ENCODE results near the gene AQP6.

The AQP6 gene

GRCh38 chr12:49944046-49944445 is 28.7 kb upstream of the AQP6 start:
- no peak for DNase-seq

- no peak for DNase-seq
These were observed 28.0 kb upstream of the AQP6 start for GRCh38 chr12:49944718-49945117.

GRCh38 chr12:49945394-49946080 is 27.2 kb upstream of the AQP6 start:
- peak; percentile 94 for DNase-seq

GRCh38 chr12:49946086-49946485 is 26.7 kb upstream of the AQP6 start:
- DNase-seq, result no peak

- DNase-seq, result no peak
These were observed 26.2 kb upstream of the AQP6 start for GRCh38 chr12:49946497-49946896.

DNA sequence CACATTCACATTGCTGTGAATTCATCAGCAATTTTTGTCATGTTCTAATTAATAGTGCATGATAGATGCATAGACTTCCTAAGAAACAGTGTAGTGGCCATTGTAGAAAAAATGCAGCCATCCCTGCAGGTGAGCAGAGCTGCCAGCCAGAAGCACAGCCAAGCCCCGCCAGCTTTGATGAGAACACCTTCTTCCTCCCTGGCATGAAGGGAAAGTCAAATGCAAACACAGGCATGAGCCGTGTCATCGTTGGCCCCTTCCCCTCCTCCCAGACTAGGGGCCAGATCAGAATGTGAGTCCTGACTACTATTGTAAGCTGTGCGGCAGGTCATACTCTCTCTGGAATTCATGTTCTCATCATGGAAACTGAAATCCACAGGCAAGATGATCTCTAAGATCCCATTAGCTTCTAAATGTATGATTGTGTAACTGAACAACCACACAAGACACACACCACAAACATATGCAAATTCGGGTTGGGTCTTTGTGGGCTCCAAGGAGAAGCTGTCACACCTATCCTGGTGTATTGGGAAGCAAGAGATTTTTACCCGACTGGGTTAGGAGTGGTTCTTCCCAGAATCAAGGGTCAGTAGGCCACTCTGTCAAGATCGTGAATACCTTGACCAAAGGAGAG is 25.0 kb upstream of the AQP6 start:
- no peak for DNase-seq

DNA sequence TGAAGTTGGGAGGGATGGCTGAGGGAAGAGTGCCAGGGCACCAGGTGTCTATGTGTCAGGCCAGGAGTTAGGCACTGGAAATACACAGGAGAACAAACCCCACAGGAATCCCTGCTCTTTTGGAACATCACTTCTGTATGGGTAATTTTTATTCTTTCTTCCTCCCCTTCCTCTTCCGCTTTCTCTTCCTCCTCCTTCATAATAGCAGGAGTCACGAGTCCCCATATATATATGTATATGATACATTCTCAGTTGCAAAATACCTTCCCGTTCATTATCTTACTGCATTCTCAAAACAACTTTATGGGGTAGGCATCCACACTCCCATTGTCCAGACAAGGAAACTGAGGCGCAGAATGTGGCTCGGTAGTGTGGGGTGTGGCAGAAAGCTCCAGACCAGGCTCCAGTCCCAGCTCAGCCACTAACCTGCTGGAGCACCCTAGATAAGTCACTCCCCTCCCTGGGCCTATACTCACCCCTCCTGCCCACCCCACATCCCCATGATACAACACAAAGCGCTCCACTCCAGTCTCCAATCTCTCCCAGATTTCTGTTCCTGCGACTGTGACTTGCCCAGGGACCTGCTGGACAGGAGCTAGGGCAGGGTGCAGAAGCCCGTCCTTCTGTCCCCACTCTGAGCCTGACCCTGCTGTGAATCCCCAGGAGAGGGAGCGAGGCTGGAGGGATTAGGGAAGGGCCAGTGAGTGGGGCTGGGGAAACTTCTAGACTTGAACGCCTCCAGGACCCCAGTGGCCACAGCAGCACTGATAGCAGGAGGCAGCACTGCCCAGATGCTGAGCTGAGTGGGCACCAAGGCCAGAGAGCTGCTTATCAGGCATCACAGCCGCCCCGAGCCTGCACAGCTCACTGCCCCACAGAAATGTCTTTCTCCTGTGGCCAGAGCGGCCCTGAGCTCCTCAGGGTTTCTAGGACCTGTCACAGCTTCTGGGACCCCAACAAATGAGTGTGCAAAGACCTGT is 23.6 kb upstream of the AQP6 start:
- no peak for DNase-seq

- no peak for DNase-seq
These were observed 22.9 kb upstream of the AQP6 start for GRCh38 chr12:49949866-49950265.

GRCh38 chr12:49950273-49951251 is 22.2 kb upstream of the AQP6 start, which contains the start of gene AQP2:
Gene AQP2, plus strand, starts transcription at chr12:49950737. Its CDS starts 94 bp downstream, at chr12:49950831.
- no peak for DNase-seq

GRCh38 chr12:49951411-49952240 is 21.1 kb upstream of the AQP6 start:
- DNase-seq, result no peak

DNA sequence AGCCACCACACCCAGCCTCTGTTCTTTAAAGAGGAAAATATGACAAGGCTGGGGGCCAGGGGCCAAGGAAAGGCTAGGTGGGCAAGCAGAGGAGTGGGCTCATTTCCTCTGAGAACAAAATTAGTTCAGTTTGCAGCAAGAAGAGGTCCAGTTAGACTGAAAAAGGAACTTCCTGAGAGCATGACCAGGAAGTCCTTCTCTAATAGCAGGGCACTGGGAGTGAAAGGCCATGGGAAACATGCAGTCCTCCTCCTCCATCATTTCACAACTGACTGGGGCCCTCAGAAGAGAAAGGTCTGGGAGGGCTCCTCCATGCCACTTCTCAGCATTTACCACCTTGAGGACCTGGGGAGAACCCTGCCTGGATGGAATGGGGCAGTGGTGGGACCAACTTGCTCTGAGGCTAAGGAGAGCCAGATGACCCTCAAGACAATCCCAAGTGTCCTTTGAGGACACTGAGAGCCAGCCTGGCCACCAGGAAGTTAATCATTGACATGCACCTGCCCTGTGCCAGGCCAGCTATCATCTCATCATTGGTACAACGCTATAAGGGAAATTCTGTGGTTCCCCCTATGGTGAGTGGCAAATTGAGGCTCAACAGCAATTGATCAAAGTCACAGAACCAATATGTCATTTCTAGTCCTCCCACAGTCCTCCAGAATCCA is 20.2 kb upstream of the AQP6 start:
- no peak for DNase-seq

DNA sequence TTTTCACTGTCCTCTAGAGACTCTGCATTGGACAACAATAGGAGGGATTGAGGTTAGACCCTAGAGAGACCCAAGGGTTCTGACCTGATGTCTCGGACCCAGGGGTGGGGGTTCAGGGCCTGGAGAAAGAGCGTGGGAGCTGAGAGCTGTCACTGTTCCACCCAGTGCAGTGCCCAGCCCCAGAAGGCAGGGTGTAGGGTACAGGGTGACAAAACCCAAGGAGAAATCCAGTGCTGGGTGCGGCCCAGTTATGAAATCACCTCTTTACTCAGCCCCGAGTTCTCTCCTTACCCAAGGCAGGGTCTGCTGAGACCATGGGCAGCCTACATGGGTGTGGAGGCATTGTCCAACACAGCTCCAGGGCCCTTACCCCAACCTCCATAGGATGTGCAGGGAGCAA is 19.6 kb upstream of the AQP6 start:
- no peak for DNase-seq

GRCh38 chr12:49953961-49954846 is 18.5 kb upstream of the AQP6 start:
- DNase-seq, result no peak

GRCh38 chr12:49954863-49955830 is 17.6 kb upstream of the AQP6 start:
- no peak for DNase-seq

DNA sequence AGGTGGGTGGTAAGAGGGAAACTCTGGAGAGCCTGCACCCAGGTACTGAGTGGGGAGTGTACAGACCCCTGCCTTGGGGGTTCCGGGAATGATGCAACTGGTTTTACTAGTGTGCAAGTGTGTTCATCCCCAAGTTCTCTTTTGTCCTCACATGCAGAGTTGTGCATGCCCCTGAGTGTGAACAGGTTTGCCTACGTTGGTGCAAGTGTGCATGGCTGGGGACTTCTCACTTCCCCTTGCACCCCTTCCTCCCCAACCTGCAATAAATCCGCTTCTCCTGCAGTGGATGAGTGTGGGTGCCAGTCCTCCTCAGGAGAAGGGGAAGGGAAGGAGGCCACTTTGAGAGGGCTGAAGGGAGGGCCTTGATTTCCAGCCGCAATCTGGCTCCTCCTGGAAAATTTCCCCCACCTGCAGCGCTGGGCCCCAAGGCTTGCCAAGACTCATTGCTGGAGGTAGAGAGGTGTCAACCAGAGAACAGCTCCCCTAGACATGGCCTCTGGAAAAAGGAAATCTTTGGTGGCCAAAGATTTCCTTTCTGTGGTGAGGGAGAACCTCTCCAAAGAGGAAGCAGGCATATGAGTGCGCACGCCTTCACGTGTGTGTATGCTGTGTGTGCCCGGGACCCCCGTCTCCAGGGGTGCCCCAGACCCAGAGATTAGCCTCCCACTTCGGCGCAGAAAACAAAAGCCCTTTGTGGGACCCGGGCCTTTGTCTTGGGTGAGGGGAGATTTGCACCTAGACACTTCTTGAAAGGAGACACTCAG is 16.7 kb upstream of the AQP6 start:
- no peak for DNase-seq

DNA sequence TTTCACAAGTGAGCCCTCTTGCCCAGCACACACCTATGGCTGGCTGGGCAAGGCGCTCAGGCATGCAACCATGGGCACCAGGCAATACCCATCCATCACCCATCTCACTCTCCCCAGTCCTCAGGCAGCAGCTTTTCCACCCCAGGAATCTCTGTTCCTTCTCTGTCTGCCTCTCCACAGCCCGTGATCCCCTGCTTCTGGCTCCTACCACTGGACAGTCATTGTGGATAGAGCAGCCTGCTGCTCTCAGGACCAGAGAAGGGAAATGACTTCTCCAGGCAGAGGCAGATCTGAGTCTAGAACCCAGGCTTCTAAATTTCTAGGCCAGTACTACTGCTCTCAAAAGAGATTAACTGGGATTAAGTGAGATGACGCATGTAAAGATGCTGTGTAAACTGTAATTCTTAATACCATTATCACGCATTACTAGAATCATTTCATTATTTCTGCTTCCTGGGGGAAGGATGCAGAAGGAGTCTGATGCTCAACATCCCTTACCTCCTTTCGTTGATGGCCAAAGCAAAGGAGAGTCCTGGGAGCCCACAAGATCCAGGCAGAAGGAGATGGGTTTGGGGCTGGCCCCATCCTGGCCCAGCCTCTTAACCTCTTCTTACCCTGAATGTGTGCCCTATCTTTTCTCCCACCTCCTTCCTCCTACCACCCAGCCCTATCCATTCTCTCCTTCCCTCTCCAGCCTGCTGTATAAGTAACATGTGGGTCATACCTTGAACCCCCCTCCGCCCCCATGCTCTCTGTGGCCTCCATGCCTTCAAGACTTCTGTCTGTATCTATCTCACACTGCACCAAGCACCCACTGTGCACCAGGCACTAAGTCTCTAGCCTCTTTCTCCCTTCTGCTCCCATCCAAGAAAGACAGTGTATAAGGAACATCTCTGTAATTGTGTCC is 15.8 kb upstream of the AQP6 start:
- no peak for DNase-seq

DNA sequence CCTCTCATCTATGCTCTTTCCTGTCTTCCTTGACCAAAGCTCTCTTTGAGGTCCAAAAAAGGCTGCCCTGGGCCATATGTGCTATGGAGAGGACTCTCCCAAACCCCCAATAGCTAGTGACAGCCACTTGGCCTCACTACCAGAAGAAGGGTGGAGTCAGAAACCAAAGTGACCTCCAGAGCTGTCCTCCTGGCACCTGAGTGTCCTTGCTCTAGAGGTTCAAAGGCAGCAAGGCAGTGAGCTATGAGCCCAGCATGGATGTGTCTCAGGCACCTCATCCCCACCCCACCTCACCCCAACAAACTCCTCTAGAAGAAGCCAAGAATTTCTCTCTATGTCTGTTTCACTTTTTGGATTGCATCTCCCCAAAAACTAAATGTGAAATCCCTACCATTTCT is 15.2 kb upstream of the AQP6 start:
- DNase-seq, result no peak
